Endodermal cell (in vitro differentiated cells): ENCODE measurements around the gene WNT8B. TPM values are rescaled to one million over a fixed set of nuclear protein-coding genes. Genes with fewer than 3 reads are reported as not detected.

Source experiments
- DNase-seq: peaks from one replicate; pipeline ENCODE4 v3.0.0-alpha.2; 2017
- H3K27ac ChIP-seq: 2 replicates; pipeline ENCODE4 v1.5.1; 2013; ENCODE audit warnings: mild to moderate bottlenecking, low read depth, low read length, moderate library complexity
- H3K27me3 ChIP-seq: 2 replicates; pipeline ENCODE4 v1.6.1; 2013; ENCODE audit warnings: mild to moderate bottlenecking, low read length, moderate library complexity; ENCODE audit not compliant: insufficient read depth, control insufficient read depth, poor library complexity, severe bottlenecking
- H3K36me3 ChIP-seq: 2 replicates; pipeline ENCODE4 v1.7.0; 2013; ENCODE audit warnings: mild to moderate bottlenecking, low read length, moderate library complexity; ENCODE audit not compliant: control insufficient read depth, insufficient read depth
- H3K4me1 ChIP-seq: one replicate; pipeline ENCODE4 v1.7.0; 2013; ENCODE audit warnings: low read length; ENCODE audit not compliant: control insufficient read depth, insufficient read depth
- H3K4me3 ChIP-seq: 2 replicates; pipeline ENCODE4 v1.5.1; 2013; ENCODE audit warnings: mild to moderate bottlenecking, low read length, moderate library complexity
- H3K9ac ChIP-seq: 2 replicates; pipeline ENCODE4 v1.6.1; 2013; ENCODE audit warnings: mild to moderate bottlenecking, low read length, moderate library complexity; ENCODE audit not compliant: poor library complexity, severe bottlenecking; ENCODE audit errors: extremely low read depth
- H3K9me3 ChIP-seq: 2 replicates; pipeline ENCODE4 v1.6.1; 2013; ENCODE audit warnings: mild to moderate bottlenecking, low read length, moderate library complexity; ENCODE audit not compliant: control insufficient read depth
- H3K27ac Mint-ChIP-seq: 2 replicates; pipeline ENCODE4 v1.8.0; 2020; ENCODE audit warnings: mixed read lengths
- H3K27me3 Mint-ChIP-seq: 2 replicates; pipeline ENCODE4 v1.8.0; 2021; ENCODE audit warnings: mild to moderate bottlenecking, mixed read lengths; ENCODE audit not compliant: insufficient read depth
- H3K36me3 Mint-ChIP-seq: 2 replicates; pipeline ENCODE4 v1.8.0; 2020; ENCODE audit warnings: low read depth, mixed read lengths
- H3K4me1 Mint-ChIP-seq: 2 replicates; pipeline ENCODE4 v1.8.0; 2020; ENCODE audit warnings: mixed read lengths
- H3K4me3 Mint-ChIP-seq: 2 replicates; pipeline ENCODE4 v1.8.0; 2020; ENCODE audit warnings: mild to moderate bottlenecking, moderate library complexity, mixed read lengths
- H3K9me3 Mint-ChIP-seq: 2 replicates; pipeline ENCODE4 v1.8.0; 2020; ENCODE audit warnings: mild to moderate bottlenecking, mixed read lengths
- CTCF ChIP-seq: fragments of 200-600 bp; sonication (generic); conservative IDR thresholded peaks from 2 replicates; pipeline ENCODE4 v1.5.0; 2021; ENCODE audit warnings: antibody characterized with exemption, mild to moderate bottlenecking
- WGBS, 2 experiments: methylation state at CpG; one replicate each; pipeline versions ENCODE4 v1.1.5 to v1.1.7; 2013; ENCODE audit warnings: missing lambda C conversion rate in 2 of 2, mixed read lengths in 1 of 2; ENCODE audit not compliant: insufficient coverage in 1 of 2, insufficient read length in 1 of 2; 5-methylcytosine and 5-hydroxymethylcytosine counted together
- total RNA-seq, 2 donors: library from RNA; stranded (reverse); fragmentation: NEBNext Ultra II Directional in 1 of 2; extraction: Animal tissue kit (Norgen Biotek cat#: 25700) in 1 of 2; gene quantifications; 2 replicates in 1 of 2; 3 replicates in 1 of 2; pipeline ENCODE4 v1.2.1, GENCODE V29; 2021

The WNT8B gene
- total RNA-seq, 2 donors from 2014 or later, result 0.13 TPM; not detected in 1

DNA sequence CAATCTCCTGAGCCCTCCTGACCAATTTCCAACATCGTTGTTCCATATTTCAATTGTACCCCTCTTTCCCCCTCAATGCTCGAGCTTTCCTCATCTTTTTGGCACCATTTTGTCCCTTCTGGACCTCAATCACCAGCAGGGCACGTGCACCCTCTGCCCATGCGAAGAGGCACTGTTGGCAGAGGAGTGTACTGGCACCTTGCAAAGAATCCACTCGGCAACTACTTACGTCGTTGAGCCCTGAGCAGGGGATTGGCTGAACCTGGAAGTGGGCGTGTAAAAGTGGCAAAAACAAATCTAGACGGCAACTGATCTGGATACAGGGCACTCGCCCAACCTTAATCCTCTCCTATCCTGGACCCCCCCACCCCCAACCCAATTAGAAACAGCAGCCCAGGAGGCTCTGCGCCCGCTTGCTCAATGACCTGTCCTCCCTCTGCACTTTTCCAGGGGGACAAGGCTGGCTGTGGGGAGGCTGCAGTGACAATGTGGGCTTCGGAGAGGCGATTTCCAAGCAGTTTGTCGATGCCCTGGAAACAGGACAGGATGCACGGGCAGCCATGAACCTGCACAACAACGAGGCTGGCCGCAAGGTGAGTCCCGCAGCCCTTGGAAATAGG lies 18.8 kb downstream of the WNT8B start:
- Histone ChIP-seq H3K27me3 (peaks cover 94% of the 10 kb centered on the region), H3K4me1 (peaks cover 26% of the 10 kb centered on the region), H3K4me3 (peak overlapping the region; percentile 67), H3K27ac (no peak overlapping the region), H3K9ac (no peak overlapping the region), H3K36me3 (no peaks in the 10 kb centered on the region), H3K9me3 (no peaks in the 10 kb centered on the region)
- Mint-ChIP-seq H3K27me3 (peaks cover 96% of the 10 kb centered on the region), H3K27ac (no peak overlapping the region), H3K4me1 (peaks cover 37% of the 10 kb centered on the region), H3K9me3 (no peaks in the 10 kb centered on the region), H3K36me3 (no peaks in the 10 kb centered on the region), H3K4me3 (peak overlapping the region; percentile 49)
- TF ChIP-seq CTCF, result no peak
- 3 to 4% methylated on average over 14 to 19 of the region's 19 CpGs for WGBS, 2 experiments
- DNase-seq, result peak; percentile 98

GRCh38 chr10:100482181-100482833 lies 19.5 kb downstream of the WNT8B start:
- 3 to 4% methylated on average over 19 to 58 of the region's 59 CpGs for WGBS, 2 experiments
- DNase-seq, result peak; percentile 90
- Mint-ChIP-seq H3K4me3 (peak overlapping the region; percentile 49), H3K36me3 (no peaks in the 10 kb centered on the region), H3K4me1 (peaks cover 40% of the 10 kb centered on the region), H3K27me3 (peaks cover 100% of the 10 kb centered on the region), H3K27ac (no peak overlapping the region), H3K9me3 (no peaks in the 10 kb centered on the region)
- Histone ChIP-seq H3K4me3 (peak overlapping the region; percentile 67), H3K4me1 (peaks cover 28% of the 10 kb centered on the region), H3K9ac (no peak overlapping the region), H3K9me3 (no peaks in the 10 kb centered on the region), H3K27ac (no peak overlapping the region), H3K36me3 (no peaks in the 10 kb centered on the region), H3K27me3 (peaks cover 97% of the 10 kb centered on the region)
- TF ChIP-seq CTCF, result peak; percentile 99

GRCh38 chr10:100482834-100483185 lies 20.0 kb downstream of the WNT8B start:
- H3K27me3 ChIP-seq, result peaks cover 97% of the 10 kb centered on the region
- H3K4me3 ChIP-seq, result no peak overlapping the region
- H3K27me3 Mint-ChIP-seq, result peaks cover 100% of the 10 kb centered on the region
- WGBS, 2 experiments, result 46% methylated on average over 5 of the region's 5 CpGs; no CpG with 5 or more reads in 1 of the 2 experiments
- TF ChIP-seq CTCF, result peak; percentile 46
- no peak for DNase-seq
- H3K27ac ChIP-seq, result no peak overlapping the region
- H3K4me1 ChIP-seq, result peaks cover 28% of the 10 kb centered on the region
- no peaks in the 10 kb centered on the region for H3K36me3 ChIP-seq
- peaks cover under 1% of the 10 kb centered on the region for H3K36me3 Mint-ChIP-seq
- H3K4me1 Mint-ChIP-seq, result peaks cover 40% of the 10 kb centered on the region
- H3K4me3 Mint-ChIP-seq, result peak overlapping the region; percentile 49
- no peak overlapping the region for H3K27ac Mint-ChIP-seq
- H3K9me3 Mint-ChIP-seq, result no peaks in the 10 kb centered on the region
- H3K9me3 ChIP-seq, result no peaks in the 10 kb centered on the region
- no peak overlapping the region for H3K9ac ChIP-seq
